HTERT RPE-1 (cell line): ENCODE results near the gene SCARF2.
"Not testable (repeated sequence)": the region's sequence is repeated elsewhere in the genome, so short reads cannot be mapped to it uniquely, and the experiment has no call there.

Source experiments
- in situ Hi-C: fragments of 300-500 bp; cut with MboI; formaldehyde crosslinking; loops from 4 replicates; pipeline ENCODE4 v1.14.3; 2020; ENCODE audit warnings: low sequenced_read_pairs

The SCARF2 gene

DNA sequence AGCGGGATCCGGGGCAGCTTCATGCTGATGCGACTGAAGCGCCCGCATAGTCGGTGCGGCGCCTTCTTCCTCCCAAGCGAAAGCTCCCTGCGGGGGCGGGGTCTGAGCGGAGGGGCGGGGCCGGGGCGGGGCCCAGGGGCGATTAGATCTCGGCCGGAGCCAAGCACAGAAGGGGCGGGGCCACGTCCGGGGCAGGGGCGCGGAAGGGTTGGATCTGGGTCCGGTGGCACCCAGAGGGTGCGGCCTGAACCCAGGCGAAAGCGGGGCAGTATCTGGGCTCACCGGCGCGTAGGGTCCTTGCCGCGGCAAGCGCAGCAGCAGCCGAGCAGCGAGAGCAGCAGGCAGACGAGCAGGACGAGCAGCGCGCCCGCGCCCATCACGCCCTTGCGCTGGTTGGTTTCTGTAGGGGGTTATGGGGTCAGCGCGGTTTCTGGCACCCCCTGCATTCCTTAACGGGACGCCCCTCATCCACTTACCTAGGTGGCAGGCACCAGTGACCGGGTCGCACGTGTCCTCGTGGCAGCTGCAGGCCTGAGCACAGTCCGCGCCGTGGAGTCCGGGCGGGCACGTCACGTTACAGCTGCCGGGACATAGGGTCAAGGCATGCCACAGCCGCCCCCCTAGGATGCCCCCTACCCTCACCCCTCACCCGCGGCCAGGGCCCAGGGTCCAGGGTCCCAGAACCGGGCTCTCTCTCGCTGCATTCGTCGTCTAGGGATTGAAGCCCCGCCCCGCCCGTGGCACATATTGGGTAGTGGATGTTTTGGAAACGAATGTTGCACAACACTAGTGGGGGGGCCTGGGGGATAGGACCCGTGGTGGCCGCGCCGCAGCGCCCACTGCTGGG lies 8.1 kb downstream of the SCARF2 start:
- in situ Hi-C loops, result no loop called here

DNA sequence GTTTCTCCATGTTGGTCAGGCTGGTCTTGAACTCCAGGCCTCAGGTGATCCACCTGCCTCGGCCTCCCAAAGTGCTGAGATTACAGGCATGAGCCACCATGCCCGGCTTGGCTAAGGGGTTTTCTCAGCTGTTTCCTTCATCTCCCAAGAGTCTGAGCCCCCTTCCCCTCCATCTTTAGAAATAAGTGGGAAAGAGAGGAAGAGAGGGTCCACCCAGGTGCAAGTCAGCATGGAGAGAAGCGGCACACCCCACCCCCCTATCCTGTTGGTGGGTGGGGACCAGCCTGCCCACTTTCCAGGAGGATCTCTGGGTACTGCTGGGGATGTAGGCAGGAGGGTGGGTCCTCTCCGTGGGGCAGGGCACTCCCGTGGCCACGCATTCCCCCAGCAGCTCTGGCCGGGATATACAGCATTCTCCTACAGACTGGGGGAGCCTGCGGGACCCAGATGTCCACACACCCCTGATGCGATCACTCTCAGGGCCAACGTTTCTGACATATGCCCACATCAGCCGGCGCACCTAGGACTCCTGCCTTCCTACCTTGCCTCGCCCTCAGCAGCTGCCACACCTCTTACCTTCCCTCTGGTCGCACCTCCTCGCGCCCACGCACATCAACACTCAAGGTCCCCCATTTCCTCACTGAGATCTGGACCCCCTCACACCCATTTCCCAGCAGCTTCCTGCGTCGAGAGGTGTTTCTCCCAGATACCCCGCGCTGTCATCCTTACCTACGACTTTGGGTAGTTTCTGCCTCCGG lies 8.9 kb downstream of the SCARF2 start:
- in situ Hi-C loops, result no loop called here

DNA sequence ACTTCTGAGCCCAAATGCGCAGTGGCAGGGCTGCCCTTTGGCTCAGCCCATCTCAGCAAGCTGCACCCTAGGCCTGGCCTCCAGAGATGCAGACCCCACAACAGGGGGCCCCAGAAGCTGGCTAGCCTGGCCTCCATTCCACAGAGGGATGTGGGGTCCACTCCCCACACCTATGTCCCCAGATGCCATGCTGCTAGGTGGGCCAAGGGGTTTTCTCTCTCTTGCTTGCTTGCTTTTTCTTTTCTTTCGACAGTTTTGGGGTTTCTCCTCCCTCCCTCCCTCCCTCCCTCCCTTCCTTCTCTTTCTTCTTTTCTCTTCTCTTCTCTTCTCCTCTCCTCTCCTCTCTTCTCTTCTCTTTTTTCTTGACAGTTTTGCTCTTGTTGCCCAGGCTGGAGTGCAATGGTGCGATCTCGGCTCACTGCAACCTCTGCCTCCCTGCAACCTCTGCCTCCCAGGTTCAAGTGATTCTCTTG lies 9.6 kb downstream of the SCARF2 start:
- in situ Hi-C loops, result no loop called here

DNA sequence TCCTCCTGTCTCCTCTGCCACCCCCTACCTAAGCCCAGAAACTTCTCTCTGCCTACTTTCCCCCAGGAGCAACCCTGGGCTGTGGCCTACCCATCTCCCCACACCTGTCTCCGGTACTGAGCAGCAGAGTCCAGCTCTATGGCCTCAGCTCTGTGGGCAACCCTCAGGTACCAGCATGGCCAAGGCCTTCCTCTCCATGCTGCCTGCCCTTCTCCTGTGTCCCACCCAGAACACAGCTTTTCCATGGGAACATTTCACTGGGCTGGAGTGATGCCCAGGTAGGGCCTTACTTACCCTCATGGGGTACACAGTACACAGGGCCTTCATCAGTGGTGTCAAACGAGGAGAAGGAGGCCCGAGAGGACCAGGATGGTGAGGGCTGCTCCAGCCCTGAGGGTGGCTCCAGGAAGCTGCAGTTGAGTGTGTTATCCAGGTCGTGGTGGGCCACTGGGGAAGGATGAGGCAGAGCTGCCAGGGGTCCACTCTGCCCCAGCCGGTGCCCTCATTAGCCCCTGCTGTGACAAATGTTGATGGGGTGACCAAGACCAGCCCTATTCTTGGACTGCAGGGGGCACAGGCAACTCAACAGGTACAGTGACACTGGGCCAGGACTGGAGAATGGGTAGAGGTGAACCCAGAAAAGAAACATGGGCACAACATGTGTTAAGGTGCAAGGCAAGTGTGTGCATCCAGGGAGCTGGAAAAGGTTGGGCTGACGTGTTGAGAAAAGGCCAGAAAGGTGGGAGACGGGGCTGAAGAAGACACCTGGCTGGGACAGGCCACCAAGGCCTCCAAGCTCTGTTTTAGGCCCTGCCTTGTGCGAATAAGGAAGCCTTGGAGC lies 10.3 kb downstream of the SCARF2 start:
- in situ Hi-C loops, result no loop called here

DNA sequence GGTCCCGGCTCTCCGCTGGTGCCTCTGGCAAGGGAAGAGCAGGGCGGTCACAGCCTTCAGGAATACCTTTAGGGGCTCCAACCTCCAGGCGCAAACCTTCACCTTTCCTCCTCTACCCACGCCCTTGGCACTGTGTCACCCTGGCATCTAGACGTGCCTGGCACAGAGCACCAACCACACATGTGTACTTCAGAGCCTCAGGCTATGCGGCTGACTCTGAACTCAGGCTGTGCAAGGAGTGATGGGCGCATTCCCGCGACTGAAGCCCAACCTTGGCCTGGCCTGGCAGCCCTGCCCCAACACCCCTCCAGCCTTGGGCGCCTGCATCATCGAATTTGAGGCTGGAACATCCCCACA lies 11.4 kb downstream of the SCARF2 start:
- in situ Hi-C loops, result no loop called here

DNA sequence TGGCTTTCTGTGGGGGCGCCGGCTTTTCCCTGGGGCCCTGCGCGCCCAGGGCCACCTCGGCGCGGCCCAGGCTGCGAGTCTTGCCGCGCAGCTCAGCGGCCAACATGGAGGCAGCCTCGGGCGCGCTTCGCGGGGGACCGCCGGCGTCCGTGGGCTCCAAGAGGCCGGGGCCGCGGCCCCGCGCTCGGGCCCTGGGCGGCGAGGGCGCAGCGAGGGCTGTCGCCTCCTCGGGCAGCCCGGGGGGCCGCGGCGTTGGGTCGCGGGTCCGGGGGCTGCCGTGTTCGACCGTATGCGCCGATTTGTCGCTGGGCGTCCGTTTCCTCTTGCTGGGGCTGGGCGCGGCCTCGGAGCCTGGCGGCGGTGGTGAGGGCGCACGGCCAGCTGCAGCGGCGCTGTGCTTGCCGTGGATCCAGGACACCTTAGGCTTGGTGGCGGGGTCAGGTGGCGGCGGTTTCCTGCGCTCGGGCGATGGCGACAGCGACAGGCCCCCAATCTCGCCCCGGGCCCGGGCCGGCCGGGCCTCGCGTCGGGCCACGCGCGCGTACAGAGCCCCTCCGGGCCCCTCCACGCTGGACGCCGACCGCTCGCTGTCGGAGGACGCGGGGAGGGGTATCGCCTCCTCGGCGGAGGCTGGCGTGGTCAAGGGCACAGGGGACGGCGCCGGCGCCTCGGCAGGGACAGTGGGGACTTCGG lies 11.9 kb downstream of the SCARF2 start:
- in situ Hi-C loops, result no loop called here

DNA sequence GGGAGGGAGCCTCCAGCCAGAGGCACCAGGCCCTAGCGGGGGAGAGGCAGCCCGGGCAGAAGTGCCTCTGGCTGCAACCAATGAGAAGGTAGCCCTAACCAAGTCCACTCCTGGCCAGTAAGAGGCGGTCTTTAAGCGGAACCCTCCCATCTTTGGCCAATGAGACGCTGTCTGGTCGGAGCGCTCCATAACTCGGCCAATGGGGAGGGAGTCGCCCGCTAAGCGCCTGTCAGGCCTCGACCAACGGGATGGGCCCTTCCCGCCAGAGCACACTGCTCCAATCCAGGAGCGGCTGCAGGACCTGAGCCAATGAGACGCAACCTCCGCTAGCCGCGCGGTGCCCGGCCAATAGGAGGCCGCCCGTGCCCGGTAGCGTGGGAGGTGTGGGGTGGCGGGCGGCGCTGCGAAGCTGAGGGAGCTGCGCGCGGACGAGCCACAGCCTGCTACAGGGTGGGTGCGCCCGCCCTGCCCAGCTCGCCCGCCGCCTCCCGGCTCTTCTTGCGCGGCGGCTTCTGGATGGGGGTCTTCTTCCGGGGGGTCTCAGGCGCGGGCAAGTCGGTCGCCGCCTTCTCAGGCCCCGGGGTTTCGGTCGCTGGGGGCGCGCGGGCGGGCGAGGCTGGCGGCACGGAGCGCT lies 12.6 kb downstream of the SCARF2 start:
- in situ Hi-C loops, result no loop called here

DNA sequence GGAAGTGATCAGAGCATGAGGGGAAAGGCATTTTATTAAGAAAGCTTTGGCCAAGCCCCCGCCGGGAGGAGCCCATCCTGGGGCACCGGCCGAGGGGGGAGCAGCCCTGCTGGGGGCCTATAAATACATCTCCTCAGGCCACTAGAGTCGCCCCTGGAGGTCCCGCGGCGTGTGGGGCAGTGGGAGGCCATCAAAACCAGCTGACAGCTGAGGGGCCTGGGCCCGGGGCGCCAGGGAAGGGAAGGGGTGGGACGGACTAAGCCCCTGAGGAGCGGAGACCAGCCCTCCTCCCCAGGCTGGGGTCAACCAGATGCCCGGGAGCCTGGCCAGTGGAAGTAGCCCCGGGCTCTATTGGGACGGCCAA lies 13.1 kb downstream of the SCARF2 start:
- in situ Hi-C loops, result no loop called here

DNA sequence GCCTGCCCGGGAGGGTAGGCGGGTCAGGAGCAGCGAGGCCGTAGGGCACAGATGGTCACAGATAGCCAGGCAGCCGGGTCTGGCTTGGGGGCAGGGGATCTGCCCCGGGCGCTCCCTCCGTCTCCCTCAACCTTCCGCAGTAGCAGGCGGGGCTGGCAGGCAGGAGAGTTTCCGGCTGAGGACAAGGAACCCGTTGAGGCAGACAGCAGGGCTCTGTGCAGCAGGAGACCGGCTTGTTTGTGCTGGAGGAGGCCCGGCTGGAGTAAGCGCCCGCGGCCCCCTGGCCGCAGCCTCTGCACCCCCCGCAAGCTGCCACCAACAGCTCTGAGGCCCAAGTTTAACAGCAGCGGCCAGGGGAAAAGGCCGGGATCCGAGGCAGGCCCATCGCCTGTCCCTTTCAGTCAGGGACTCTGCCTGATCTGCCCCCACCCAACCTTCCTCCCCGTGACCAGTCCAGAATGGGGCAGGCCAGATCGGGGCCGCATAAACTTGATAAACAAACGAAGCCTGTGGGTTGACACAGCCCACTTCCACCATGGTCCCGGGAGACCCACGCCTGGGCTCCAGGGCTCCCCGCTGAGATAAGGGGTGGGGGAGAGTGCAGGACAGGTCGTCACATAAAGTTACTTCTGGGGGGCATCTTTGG lies 13.6 kb downstream of the SCARF2 start:
- in situ Hi-C loops, result no loop called here

DNA sequence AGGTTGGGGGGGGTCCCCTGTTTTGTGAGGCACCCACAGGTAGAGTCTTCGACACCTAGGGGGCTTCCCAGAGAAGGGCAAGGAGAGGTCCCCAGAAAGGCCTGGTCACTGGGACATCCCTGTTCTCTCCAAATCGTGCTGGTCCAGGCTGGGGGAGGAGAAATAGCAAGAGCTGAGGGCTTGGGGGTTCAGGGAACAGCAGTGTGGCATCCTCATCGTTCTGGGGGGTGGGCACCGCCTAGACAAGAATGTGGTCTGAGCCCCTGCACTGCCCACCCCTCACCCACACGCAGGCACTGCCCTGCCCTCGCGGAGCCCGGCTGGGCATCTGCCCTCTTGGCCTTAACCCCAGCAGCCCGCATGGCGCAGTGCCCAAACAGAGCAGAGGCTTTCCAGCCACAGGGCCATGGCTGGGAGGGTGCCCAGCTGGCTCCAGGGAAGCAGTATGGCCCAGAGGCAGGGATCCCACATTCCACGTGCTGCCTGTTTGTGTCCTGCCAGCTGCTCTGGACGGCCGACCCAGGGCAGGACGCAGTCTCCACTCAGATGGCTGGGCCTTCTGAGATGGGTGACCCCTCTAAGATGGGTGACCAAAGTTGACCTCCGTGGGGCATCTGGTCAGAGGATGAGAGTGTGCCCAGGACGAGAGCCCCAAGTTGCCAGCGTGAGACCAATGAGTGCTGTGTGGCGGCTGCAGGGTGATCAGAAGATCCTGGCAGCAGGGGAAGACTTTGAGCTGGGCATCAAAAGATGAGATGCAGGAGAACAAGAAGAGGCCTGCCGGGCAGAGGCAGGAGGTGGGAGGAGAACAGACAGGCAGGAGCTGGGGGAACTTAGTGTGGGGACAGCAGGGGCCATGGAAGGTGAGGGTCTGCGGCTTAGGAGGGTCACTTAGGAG lies 14.4 kb downstream of the SCARF2 start:
- in situ Hi-C loops, result no loop called here

DNA sequence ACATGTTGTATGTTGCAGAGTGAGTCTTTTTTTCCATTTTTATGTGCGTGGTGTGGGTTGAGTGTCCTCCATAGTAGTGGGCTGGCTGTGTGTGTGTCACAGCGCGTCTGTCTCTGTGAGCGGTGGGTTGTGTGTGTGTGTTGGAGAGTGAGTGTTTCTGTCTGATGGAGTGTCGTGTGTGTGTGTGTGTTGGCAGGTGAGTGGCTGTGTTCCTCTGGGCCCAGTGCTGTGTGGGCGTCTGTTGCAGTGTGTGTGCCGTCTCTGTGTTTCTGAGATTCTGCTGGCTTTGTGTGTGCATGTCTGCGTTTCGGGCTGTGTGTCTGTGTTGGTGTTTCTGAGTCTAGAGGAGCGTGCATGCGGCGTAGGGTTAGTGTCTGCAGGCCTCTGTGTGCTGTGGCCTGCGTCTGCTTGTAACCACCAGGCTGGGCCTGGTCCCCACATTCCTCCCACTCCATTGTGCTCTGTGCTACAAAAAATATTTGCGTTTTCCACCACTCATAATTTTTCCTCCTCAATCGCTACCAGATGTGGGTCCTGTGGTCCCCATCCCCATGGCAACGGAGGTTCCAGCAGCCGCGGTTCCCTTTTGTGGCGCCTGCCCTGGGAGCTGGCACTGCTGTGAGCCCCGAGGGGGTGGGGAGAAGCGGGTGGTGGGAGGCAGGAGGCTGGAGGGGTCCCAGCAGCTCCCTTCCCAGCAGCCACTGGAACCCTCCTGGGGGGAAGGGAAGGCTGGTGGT lies 15.2 kb downstream of the SCARF2 start:
- in situ Hi-C loops, result no loop called here

DNA sequence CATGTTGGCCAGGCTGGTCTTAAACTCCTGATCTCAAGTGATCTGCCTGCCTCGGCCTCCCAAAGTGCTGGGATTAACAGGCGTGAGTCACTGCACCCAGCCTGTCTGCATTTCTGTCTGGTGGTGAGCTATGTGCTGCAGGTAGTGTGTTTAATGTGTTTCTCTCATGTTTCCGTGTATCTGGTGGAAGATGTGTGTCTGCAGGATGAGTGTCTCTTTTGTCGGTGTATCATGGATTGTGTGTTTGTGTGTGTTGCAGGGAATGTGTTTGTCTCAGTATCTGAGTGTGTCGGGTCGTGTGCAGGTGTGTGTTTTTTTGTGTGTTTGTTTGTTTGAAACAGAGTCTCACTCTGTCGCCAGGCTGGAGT lies 16.1 kb downstream of the SCARF2 start:
- in situ Hi-C loops, result no loop called here

DNA sequence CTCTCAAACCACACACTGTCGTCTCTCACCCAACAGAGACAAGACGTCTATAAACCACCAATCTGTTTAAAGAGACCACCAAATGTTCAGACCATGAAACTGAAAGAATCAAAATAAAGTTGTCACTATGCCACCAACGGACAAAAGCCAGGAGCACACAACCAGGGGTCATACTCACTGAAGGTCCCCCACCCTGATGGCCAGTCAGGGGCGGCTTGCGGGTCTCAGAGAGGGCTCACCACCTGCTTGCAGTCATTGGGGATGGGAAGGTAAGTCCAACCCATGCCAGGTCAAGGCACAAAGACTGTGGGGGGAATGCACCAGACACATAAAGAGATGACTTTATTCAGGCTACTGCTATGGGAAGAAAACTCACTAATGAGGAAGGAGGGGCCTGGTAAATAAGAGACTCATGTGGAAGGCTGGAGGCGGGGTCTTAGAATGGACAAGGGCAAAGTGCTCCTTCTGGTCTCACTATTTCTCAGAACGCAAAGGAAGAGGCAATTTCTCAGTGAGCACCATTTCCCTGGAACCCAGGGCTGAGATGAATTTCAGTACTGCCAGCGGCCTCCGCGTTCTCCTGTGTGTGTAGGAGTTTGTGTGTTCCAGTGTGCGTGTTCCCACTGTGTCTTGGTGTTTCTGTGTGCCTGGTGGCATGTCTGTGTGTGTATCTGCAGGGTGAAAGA lies 17.3 kb downstream of the SCARF2 start:
- in situ Hi-C loops, result no loop called here

DNA sequence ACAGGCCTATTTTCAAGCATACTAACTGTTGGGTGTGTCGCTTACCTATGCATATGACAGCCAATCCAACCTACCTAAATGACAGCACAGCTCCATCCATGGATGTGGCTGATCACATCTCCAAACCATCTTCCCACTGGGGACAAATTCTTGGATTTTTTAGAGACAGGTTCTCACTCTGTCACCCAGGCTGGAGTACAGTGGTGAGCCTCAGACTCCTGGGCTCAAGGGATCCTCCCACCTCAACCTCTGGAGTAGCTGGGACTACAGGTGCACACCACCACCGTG lies 18.0 kb downstream of the SCARF2 start:
- in situ Hi-C loops, result no loop called here

DNA sequence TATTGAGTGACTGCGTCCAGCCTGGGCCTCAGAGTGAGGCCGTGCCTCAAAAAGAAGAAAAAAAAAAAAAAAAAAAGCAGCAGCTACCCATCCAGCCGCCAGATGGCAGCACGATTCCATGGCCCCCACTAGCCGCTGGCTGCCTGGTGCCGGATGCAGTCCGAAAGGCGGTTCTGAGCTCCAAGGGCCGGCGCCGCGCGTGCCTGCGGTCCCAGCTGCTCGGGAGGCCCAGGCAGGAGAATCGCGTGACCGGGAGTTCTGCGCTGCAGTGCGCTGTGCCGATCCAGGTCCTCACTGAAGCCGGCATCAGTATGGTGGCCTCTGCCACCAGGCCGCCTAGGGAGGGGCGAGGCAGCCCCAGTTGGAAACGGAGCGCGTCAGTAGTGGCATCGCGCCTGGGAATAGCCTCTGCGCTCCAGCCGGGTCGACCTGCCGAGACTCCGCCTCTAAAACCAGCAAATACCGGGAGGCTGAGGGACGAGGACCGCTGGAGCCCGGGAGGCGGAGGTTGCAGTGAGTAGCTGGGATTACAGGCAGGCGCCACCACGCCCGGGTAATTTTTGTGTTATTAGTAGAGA lies 19.3 kb downstream of the SCARF2 start:
- in situ Hi-C loops, result no loop called here

DNA sequence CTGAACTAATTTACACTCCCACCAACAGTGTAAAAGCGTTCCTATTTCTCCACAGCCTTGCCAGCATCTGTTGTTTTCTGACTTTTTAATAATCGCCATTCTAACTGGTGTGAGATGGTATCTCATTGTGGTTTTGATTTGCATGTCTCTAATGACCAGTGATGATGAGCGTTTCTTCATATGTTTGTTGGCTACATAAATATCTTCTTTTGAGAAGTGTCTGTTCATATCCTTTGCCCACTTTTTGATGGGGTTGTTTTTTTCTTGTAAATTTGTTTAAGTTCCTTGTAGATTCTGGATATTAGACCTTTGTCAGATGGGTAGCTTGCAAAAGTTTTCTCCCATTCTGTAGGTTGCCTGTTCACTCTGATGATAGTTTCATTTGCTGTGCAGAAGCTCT lies 21.9 kb downstream of the SCARF2 start:
- in situ Hi-C loops, result not testable (repeated sequence)

DNA sequence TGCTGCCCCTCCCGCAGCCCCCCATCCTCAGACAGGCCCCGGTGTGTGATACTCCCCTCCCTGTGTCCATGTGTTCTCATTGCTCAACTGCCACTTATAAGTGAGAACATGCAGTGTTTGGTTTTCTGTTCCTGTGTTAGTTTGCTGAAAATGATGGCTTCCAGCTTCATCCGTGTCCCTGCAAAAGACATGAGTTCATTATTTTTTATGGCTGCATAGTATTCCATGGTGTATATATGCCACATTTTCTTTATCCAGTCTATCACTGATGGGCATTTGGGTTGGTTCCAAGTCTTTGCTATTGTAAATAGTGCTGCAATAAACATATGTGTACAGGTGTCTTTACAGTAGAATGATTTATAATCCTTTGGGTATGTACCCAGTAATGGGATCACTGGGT lies 22.4 kb downstream of the SCARF2 start:
- in situ Hi-C loops, result not testable (repeated sequence)

DNA sequence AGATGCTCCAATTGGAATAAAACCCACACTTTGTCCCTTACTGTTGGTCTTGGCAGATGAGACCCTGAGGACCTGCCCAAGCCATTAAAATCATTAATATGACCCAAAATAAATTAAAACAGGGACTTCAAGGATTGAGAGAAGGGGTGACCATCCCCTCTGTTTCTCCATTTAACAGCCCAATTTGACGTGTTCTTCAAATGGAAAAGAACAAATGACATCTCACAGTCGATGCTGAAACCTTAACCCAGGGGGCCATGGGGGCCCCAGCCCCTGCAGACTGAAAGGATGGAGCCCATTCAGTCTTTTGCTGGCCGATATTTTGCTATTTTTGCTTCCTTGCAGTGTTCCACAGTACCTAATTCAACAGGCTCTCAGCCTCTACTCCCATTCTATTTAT lies 23.2 kb downstream of the SCARF2 start:
- in situ Hi-C loops, result no loop called here
